Neural cell (in vitro differentiated cells): Measurements from ENCODE around the gene RSAD1. TPM values are rescaled to one million over a fixed set of nuclear protein-coding genes. Genes with fewer than 3 reads are reported as not detected.

ENCODE experiments used
- H2AFZ ChIP-seq: fragments of 200-600, 300-800 bp; sonication (generic), shearing (Covaris generic); 2 replicates; pipeline ENCODE4 v1.6.0; 2014; ENCODE audit warnings: low read depth, mild to moderate bottlenecking, antibody characterized with exemption, low read length, moderate library complexity
- H3F3A ChIP-seq: fragments of 200-600 bp; shearing (Covaris generic); 2 replicates; pipeline ENCODE4 v1.6.1; 2016; ENCODE audit warnings: mild to moderate bottlenecking, moderate library complexity, mixed read lengths, antibody characterized with exemption, low read length; ENCODE audit not compliant: insufficient read depth, poor library complexity, severe bottlenecking
- H3K27ac ChIP-seq: fragments of 200-600, 300-800 bp; sonication (generic), shearing (Covaris generic); 2 replicates; pipeline ENCODE4 v1.5.1; 2014; ENCODE audit warnings: mild to moderate bottlenecking, low read length, moderate library complexity
- H3K27me3 ChIP-seq: fragments of 300-800, 200-600 bp; sonication (generic), shearing (Covaris generic); 2 replicates; pipeline ENCODE4 v1.6.0; 2014; ENCODE audit warnings: mild to moderate bottlenecking, low read depth, low read length, moderate library complexity; ENCODE audit not compliant: insufficient read depth
- H3K36me3 ChIP-seq: fragments of 300-800, 200-600 bp; sonication (generic), shearing (Covaris generic); 2 replicates; pipeline ENCODE4 v1.5.1; 2014; ENCODE audit warnings: mild to moderate bottlenecking, antibody characterized with exemption, low read length, moderate library complexity; ENCODE audit not compliant: insufficient read depth
- H3K4me2 ChIP-seq: fragments of 300-800, 200-600 bp; sonication (generic), shearing (Covaris generic); 2 replicates; pipeline ENCODE4 v1.6.0; 2014; ENCODE audit warnings: mild to moderate bottlenecking, low read length
- H3K4me3 ChIP-seq: fragments of 300-800, 200-600 bp; sonication (generic), shearing (Covaris generic); 2 replicates; pipeline ENCODE4 v1.5.1; 2014; ENCODE audit warnings: mild to moderate bottlenecking, low read length, moderate library complexity
- H3K79me2 ChIP-seq: fragments of 200-600 bp; shearing (Covaris generic); replicated peaks from 2 replicates; pipeline ENCODE4 v1.6.0; 2014; ENCODE audit warnings: mild to moderate bottlenecking, low read length, moderate library complexity; ENCODE audit not compliant: insufficient read depth
- H3K9ac ChIP-seq: fragments of 300-800, 200-600 bp; sonication (generic), shearing (Covaris generic); 2 replicates; pipeline ENCODE4 v1.6.1; 2016; ENCODE audit warnings: mild to moderate bottlenecking, low read length, mixed read lengths
- H3K9me2 ChIP-seq: fragments of 200-600 bp; shearing (Covaris generic); 2 replicates; pipeline ENCODE4 v1.6.1; 2016; ENCODE audit warnings: mild to moderate bottlenecking, low read length, mixed read lengths; ENCODE audit not compliant: insufficient read depth
- H3K9me3 ChIP-seq: fragments of 200-600, 300-800 bp; sonication (generic), shearing (Covaris generic); 2 replicates; pipeline ENCODE4 v1.6.1; 2016; ENCODE audit warnings: mild to moderate bottlenecking, mixed run types, low read length, moderate library complexity, mixed read lengths
- H4K20me1 ChIP-seq: fragments of 200-600 bp; shearing (Covaris generic); 2 replicates; pipeline ENCODE4 v1.6.1; 2016; ENCODE audit warnings: mild to moderate bottlenecking, mixed run types; ENCODE audit not compliant: insufficient read depth
- EP300 ChIP-seq: fragments of 450-650 bp; conservative IDR thresholded peaks from 2 replicates; pipeline ENCODE4 v1.6.1; 2014; ENCODE audit warnings: antibody characterized with exemption, mild to moderate bottlenecking, moderate library complexity; ENCODE audit not compliant: poor library complexity, severe bottlenecking
- EZH2 ChIP-seq: fragments of 200-600, 300-800 bp; shearing (Covaris generic), sonication (generic); IDR thresholded peaks from 2 replicates; pipeline ENCODE4 v1.6.1; 2014; ENCODE audit warnings: antibody characterized with exemption, low read length, borderline replicate concordance, mild to moderate bottlenecking; ENCODE audit not compliant: insufficient read depth, poor library complexity, severe bottlenecking
- MXI1 ChIP-seq: fragments of 450-650 bp; conservative IDR thresholded peaks from 2 replicates; pipeline ENCODE4 v1.6.1; 2014; ENCODE audit warnings: antibody characterized with exemption, mild to moderate bottlenecking; ENCODE audit not compliant: poor library complexity, severe bottlenecking
- POLR2AphosphoS5 ChIP-seq: IDR thresholded peaks from 2 replicates; pipeline ENCODE4 v1.6.1; 2012
- RAD21 ChIP-seq: fragments of 450-650 bp; conservative IDR thresholded peaks from 2 replicates; pipeline ENCODE4 v1.6.1; 2014; ENCODE audit warnings: antibody characterized with exemption, mild to moderate bottlenecking, moderate library complexity
- REST ChIP-seq: IDR thresholded peaks from 2 replicates; pipeline ENCODE4 v1.6.1; 2012; ENCODE audit warnings: borderline replicate concordance
- SMC3 ChIP-seq: fragments of 450-650 bp; conservative IDR thresholded peaks from 2 replicates; pipeline ENCODE4 v1.6.1; 2014; ENCODE audit warnings: antibody characterized with exemption, mild to moderate bottlenecking, moderate library complexity; ENCODE audit not compliant: poor library complexity
- TAF1 ChIP-seq: IDR thresholded peaks from 2 replicates; pipeline ENCODE4 v1.6.1; 2012; ENCODE audit warnings: low read depth
- polyA plus RNA-seq: library from polyadenylated mRNA; depleted of rRNA; stranded (reverse); fragments of >200 nt; gene quantifications from 2 replicates; pipeline ENCODE4 v1.2.3, GENCODE V29; 2014
- TF ChIP-seq, protein P1 (sequence below): fragments of 450-650 bp; IDR thresholded peaks from 2 replicates; pipeline ENCODE4 v1.5.1; 2014; ENCODE audit warnings: antibody characterized with exemption, mild to moderate bottlenecking, moderate library complexity; ENCODE audit not compliant: poor library complexity, severe bottlenecking

The RSAD1 gene
- polyA plus RNA-seq, 1 donor from 2014 or later: 61.9 TPM

DNA sequence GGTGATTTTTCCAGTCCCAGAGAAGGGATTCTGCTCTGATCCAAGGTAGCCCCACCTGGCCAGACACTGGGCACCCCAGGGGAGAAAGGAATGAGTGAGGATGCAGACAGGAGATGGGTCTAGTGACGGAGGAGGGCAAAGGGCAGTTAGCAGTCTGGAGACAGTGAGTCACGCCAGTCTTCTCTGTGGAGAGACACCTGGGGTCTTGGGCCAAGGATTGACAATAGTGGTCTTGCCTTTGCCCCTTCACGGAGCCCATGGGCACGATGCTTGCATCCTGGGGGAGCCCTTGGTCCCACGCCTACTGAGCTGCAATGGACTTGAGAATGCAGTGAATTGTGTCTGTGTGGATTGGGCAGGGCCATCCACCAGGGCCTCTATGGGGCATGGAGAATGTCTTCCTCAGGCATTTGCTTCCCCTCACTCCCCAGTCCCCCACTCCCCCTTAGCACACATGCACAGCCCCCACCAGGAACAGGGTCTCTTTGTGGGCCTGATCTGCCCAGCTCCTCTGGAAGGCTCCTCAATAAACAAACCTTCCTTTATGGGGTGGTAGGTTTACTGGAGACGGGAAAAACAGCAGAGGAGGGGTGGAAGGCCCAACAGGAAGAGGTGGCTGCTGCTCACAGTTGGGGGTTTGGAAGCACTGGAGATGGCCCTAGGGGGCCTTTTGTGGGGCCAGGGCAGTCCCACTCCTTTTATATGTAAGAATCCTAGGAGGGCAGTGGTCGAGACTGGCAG lies 11.4 kb upstream of the RSAD1 start:
- H3K9me2 ChIP-seq: no peaks in the 10 kb centered on the region
- H3K9ac ChIP-seq: no peak overlapping the region
- H3K27ac ChIP-seq: no peak overlapping the region
- TF ChIP-seq, protein P1, sequence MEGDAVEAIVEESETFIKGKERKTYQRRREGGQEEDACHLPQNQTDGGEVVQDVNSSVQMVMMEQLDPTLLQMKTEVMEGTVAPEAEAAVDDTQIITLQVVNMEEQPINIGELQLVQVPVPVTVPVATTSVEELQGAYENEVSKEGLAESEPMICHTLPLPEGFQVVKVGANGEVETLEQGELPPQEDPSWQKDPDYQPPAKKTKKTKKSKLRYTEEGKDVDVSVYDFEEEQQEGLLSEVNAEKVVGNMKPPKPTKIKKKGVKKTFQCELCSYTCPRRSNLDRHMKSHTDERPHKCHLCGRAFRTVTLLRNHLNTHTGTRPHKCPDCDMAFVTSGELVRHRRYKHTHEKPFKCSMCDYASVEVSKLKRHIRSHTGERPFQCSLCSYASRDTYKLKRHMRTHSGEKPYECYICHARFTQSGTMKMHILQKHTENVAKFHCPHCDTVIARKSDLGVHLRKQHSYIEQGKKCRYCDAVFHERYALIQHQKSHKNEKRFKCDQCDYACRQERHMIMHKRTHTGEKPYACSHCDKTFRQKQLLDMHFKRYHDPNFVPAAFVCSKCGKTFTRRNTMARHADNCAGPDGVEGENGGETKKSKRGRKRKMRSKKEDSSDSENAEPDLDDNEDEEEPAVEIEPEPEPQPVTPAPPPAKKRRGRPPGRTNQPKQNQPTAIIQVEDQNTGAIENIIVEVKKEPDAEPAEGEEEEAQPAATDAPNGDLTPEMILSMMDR: no peak
- TF ChIP-seq RAD21 (no peak), EZH2 (no peak), SMC3 (no peak), POLR2AphosphoS5 (no peak)
- peaks cover 27% of the 10 kb centered on the region for H3K27me3 ChIP-seq
- no peak overlapping the region for H3K4me2 ChIP-seq
- H3K4me3 ChIP-seq: no peak overlapping the region
- no peaks in the 10 kb centered on the region for H4K20me1 ChIP-seq
- no peak overlapping the region for H2AFZ ChIP-seq
- H3F3A ChIP-seq: no peaks in the 10 kb centered on the region
- H3K36me3 ChIP-seq: no peaks in the 10 kb centered on the region
- no peaks in the 10 kb centered on the region for H3K79me2 ChIP-seq
- no peaks in the 10 kb centered on the region for H3K9me3 ChIP-seq

DNA sequence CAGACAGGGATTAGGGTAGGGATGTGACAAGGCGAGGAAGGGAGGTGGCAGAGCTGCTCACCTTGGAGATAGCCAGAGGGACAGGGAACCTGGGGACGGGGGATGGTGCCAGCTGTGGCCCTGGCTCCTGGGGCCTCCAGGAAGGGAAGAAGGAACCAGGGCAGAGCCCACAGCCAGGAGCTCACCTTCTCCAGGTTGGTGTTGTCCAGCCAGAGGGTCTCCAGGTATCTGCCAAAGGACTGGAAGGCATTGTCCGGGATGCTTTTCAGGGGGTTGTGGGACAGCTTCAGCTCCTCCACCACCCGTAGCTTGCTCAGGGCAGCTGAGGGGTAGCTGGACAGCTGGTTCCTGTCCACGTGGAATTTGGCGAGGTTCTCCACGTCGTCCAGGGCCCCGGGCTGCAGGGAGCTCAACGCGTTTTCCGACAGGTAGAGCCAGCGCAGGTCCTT lies 10.8 kb upstream of the RSAD1 start:
- Histone ChIP-seq H3K9me3 (no peaks in the 10 kb centered on the region), H3K9me2 (no peaks in the 10 kb centered on the region), H3K4me3 (no peak overlapping the region), H3K4me2 (no peak overlapping the region), H3K9ac (no peak overlapping the region), H3K27ac (no peak overlapping the region), H3K79me2 (no peaks in the 10 kb centered on the region), H4K20me1 (no peaks in the 10 kb centered on the region), H3K36me3 (no peaks in the 10 kb centered on the region), H2AFZ (no peak overlapping the region), H3F3A (no peaks in the 10 kb centered on the region), H3K27me3 (peaks cover 27% of the 10 kb centered on the region)
- TF ChIP-seq REST (no peak), MXI1 (no peak), SMC3 (no peak), EZH2 (no peak), TAF1 (no peak), EP300 (no peak), RAD21 (no peak), POLR2AphosphoS5 (no peak)
- TF ChIP-seq, protein P1: no peak
